ENCODE measurements around the gene CRACDL.

CRACDL gene

DNA sequence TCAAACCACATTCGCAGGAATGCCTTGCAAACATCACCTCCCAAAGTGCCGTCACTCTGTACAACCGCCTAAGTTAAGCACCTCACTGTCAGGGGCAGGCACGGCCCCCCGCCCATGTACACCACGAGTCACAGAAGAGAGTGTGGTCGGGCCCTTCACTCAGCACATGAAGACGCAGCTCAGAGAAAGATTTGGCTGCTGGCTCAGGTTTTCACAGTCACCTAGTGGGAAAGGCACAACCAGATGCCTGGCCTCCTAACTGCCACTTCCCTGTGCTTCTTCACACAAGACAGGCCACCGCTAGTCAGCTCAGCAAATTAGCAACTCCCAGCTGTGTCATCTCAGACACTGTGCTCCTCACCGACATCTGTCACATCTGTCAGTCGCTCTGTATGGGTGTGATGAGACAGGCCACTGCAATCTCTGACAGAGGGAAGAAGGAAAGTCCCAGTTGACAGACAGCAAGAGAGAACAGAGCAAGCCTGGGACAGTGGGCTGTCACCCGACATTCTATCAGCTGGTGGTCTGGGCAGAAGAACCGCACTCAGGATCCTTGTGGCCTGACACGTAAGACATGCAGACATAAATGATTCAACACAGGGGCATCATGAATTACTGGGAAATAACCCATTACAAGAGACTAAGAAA is 60.8 kb downstream of the CRACDL start:
- H3K4me3 ChIP-seq (ENCODE audit: low read length): no peak overlapping the region
- DNase-seq (ENCODE audit: low read depth): no peak
- TF ChIP-seq, protein P1, sequence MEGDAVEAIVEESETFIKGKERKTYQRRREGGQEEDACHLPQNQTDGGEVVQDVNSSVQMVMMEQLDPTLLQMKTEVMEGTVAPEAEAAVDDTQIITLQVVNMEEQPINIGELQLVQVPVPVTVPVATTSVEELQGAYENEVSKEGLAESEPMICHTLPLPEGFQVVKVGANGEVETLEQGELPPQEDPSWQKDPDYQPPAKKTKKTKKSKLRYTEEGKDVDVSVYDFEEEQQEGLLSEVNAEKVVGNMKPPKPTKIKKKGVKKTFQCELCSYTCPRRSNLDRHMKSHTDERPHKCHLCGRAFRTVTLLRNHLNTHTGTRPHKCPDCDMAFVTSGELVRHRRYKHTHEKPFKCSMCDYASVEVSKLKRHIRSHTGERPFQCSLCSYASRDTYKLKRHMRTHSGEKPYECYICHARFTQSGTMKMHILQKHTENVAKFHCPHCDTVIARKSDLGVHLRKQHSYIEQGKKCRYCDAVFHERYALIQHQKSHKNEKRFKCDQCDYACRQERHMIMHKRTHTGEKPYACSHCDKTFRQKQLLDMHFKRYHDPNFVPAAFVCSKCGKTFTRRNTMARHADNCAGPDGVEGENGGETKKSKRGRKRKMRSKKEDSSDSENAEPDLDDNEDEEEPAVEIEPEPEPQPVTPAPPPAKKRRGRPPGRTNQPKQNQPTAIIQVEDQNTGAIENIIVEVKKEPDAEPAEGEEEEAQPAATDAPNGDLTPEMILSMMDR (conservative IDR thresholded peaks at IDR 0.05; ENCODE audit: low read depth, low read length): no peak

DNA sequence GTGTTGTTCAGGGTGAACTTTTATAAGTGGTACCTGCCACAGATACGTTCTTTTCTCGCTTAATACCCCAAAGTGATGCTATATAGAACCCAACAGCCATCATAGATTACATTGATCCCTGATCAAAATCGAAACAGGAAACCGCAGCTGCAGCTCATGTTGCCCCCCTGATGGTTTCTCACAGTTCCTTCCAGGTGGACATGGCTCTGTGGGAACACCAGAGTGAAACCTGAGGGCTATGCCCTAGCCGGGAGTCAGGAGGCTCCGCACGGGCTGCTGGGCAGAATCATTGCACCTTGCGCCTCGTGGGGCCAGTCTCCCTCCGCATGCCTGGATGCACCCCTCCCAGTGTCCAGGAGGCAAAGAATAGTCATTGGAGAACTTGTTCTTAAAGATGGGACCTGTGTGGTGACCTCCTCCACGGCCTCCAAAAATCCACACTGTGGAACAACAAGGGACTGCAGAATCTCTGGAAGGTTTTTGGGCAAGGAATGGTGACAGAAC is 61.8 kb downstream of the CRACDL start:
- no peak for DNase-seq (ENCODE audit: low read depth)
- TF ChIP-seq, protein P1 (conservative IDR thresholded peaks at IDR 0.05; ENCODE audit: low read depth, low read length): no peak
- no peak overlapping the region for H3K4me3 ChIP-seq (ENCODE audit: low read length)

GRCh38 chr2:98872526-98872925 is 63.5 kb downstream of the CRACDL start:
- no peak for DNase-seq (ENCODE audit: low read depth)
- no peak overlapping the region for H3K4me3 ChIP-seq (ENCODE audit: low read length)
- TF ChIP-seq, protein P1 (conservative IDR thresholded peaks at IDR 0.05; ENCODE audit: low read depth, low read length): no peak

DNA sequence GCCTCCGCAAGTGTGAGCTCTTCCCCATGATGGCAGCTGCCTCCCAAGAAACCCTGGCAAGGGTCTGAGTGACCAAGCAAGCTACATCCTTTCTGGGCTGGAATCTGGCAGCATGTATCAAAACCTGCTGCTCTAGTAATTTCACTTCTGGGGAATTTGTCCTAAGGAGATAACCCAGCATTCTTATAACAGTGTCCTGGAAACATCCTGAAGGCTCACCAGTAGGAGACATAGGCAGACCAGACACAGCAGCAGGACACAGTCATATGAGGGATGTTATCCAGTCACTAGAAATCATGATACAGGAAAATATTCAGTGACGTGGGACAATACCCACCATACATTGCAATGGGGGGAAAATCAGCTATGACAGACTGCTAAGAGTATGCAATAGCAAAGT is 64.5 kb downstream of the CRACDL start:
- H3K4me3 ChIP-seq (ENCODE audit: low read length): no peak overlapping the region
- no peak for DNase-seq (ENCODE audit: low read depth)
- TF ChIP-seq, protein P1 (conservative IDR thresholded peaks at IDR 0.05; ENCODE audit: low read depth, low read length): no peak

GRCh38 chr2:98870516-98871158 is 65.4 kb downstream of the CRACDL start:
- no peak for DNase-seq (ENCODE audit: low read depth)
- TF ChIP-seq, protein P1 (conservative IDR thresholded peaks at IDR 0.05; ENCODE audit: low read depth, low read length): no peak
- H3K4me3 ChIP-seq (ENCODE audit: low read length): no peak overlapping the region

- peak; percentile 21 for DNase-seq (ENCODE audit: low read depth)
- no peak overlapping the region for H3K4me3 ChIP-seq (ENCODE audit: low read length)
- TF ChIP-seq, protein P1 (conservative IDR thresholded peaks at IDR 0.05; ENCODE audit: low read depth, low read length): no peak
These were observed 66.2 kb downstream of the CRACDL start for GRCh38 chr2:98869870-98870269.

GRCh38 chr2:98869272-98869641 is 66.8 kb downstream of the CRACDL start:
- DNase-seq (ENCODE audit: low read depth): peak; percentile 52
- no peak overlapping the region for H3K4me3 ChIP-seq (ENCODE audit: low read length)

More at GRCh38 chr2:98869272-98869641, 66.8 kb downstream of the CRACDL start:
- TF ChIP-seq, protein P1 (conservative IDR thresholded peaks at IDR 0.05; ENCODE audit: low read depth, low read length): no peak
